Measurements from ENCODE around the gene DDX52.

DNA sequence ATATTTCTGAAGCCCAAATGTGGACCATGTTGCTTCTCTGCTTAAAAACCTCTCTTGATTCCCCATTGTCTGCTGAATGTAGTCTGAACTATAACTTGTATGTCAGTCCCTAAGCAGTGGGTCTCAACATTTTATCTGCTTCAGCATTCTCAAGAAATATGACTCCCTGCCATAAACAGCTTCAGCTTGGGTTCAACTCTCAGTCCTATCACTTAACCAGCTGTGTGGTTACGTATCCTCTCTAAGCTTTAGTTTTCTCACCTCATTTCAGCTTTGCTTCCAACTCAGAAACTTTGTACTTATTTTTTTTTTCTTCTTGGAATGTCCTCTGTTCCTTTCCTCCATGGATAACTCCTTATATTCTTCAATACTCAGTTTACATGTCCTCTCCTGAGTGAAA lies 4.6 kb upstream of the DDX52 start:
- no peak for TF ChIP-seq POLR2A (IDR thresholded peaks at IDR 0.05)
- TF ChIP-seq, protein P1, sequence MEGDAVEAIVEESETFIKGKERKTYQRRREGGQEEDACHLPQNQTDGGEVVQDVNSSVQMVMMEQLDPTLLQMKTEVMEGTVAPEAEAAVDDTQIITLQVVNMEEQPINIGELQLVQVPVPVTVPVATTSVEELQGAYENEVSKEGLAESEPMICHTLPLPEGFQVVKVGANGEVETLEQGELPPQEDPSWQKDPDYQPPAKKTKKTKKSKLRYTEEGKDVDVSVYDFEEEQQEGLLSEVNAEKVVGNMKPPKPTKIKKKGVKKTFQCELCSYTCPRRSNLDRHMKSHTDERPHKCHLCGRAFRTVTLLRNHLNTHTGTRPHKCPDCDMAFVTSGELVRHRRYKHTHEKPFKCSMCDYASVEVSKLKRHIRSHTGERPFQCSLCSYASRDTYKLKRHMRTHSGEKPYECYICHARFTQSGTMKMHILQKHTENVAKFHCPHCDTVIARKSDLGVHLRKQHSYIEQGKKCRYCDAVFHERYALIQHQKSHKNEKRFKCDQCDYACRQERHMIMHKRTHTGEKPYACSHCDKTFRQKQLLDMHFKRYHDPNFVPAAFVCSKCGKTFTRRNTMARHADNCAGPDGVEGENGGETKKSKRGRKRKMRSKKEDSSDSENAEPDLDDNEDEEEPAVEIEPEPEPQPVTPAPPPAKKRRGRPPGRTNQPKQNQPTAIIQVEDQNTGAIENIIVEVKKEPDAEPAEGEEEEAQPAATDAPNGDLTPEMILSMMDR (IDR thresholded peaks at IDR 0.05) = no peak
